Lower lobe of right lung (tissue), 2 donors: ENCODE data around the gene KIF2A. TPM values are rescaled to one million over a fixed set of nuclear protein-coding genes. Genes with fewer than 3 reads are reported as not detected.

Experiments
- ATAC-seq, 2 donors: fragments of 200-7000 bp; cut with Tn5 transposase; one replicate each; pipeline ENCODE4 v1.9.1; 2020 to 2022; ENCODE audit warnings: mild to moderate bottlenecking in 2 of 2, moderate library complexity in 2 of 2
- DNase-seq: peaks from one replicate; pipeline ENCODE4 v3.0.0-alpha.2; 2020
- H3K27ac ChIP-seq: fragments of 200-600 bp; one replicate; pipeline ENCODE4 v1.8.0; 2022
- H3K27me3 ChIP-seq: fragments of 200-600 bp; one replicate; pipeline ENCODE4 v1.8.0; 2022; ENCODE audit warnings: low read depth
- H3K36me3 ChIP-seq: fragments of 200-600 bp; one replicate; pipeline ENCODE4 v1.8.0; 2022; ENCODE audit warnings: mild to moderate bottlenecking
- H3K4me1 ChIP-seq: fragments of 200-600 bp; one replicate; pipeline ENCODE4 v1.8.0; 2022
- H3K4me3 ChIP-seq: fragments of 200-600 bp; one replicate; pipeline ENCODE4 v1.8.0; 2022; ENCODE audit warnings: mild to moderate bottlenecking
- H3K9me3 ChIP-seq: fragments of 200-600 bp; one replicate; pipeline ENCODE4 v1.8.0; 2022
- CTCF ChIP-seq: fragments of 200-600 bp; IDR thresholded peaks from one replicate; pipeline ENCODE4 v1.8.0; 2022; ENCODE audit warnings: antibody characterized with exemption, mild to moderate bottlenecking
- intact Hi-C: fragments of 100-400 bp; cut with DNase I; formaldehyde crosslinking; loops from one replicate; pipeline ENCODE4 v1.11.0; 2022
- total RNA-seq: library from RNA; stranded (reverse); fragmentation: NEBNext Ultra II Directional; extraction: Animal tissue kit (Norgen Biotek cat#: 25700); gene quantifications from one replicate; pipeline ENCODE4 v1.2.1, GENCODE V29; 2021
- donor health status: DM: no; HTN: yes; CAD: no; lungs with severe emphysema.

The KIF2A gene
- total RNA-seq, 1 donor from 2014 or later = 23.5 TPM

GRCh38 chr5:62271870-62272269, 34.1 kb upstream of the KIF2A start:
- H3K4me1 ChIP-seq = no peaks in the 10 kb centered on the region
- H3K27me3 ChIP-seq = no peaks in the 10 kb centered on the region
- TF ChIP-seq CTCF = no peak
- no peak overlapping the region for H3K4me3 ChIP-seq
- ATAC-seq (no peak), DNase-seq (no peak)
- no peaks in the 10 kb centered on the region for H3K36me3 ChIP-seq
- no peaks in the 10 kb centered on the region for H3K9me3 ChIP-seq
- H3K27ac ChIP-seq = no peak overlapping the region
- intact Hi-C loops = no loop called here

GRCh38 chr5:62273687-62274086, 32.3 kb upstream of the KIF2A start:
- no peak for DNase-seq
- Histone ChIP-seq H3K27ac (no peak overlapping the region), H3K4me1 (no peaks in the 10 kb centered on the region), H3K27me3 (no peaks in the 10 kb centered on the region), H3K9me3 (no peaks in the 10 kb centered on the region), H3K36me3 (no peaks in the 10 kb centered on the region), H3K4me3 (no peak overlapping the region)
- no peak for TF ChIP-seq CTCF
- no peak for ATAC-seq
- intact Hi-C loops = no loop called here

DNA sequence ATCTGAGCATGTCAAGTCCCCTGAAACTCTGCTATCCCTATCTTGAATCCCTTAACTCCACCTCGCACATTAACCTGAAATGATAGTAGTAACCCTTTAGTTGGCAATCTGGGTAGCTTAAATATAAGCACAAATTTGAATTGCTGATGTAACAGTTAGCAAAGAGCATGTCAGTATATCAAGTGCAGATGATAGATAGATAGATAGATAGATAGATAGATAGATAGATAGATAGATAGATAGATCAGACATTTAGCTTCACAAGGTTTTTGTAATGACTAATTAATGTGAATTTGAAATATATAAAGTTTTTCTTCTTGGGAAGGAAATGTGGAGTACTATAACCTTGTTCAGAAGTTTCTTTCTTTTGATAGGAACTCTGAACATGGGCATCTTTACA, 30.4 kb upstream of the KIF2A start:
- DNase-seq (no peak), ATAC-seq (no peak)
- TF ChIP-seq CTCF = no peak
- Histone ChIP-seq H3K4me1 (no peaks in the 10 kb centered on the region), H3K27ac (no peak overlapping the region), H3K4me3 (no peak overlapping the region), H3K9me3 (no peaks in the 10 kb centered on the region), H3K27me3 (no peaks in the 10 kb centered on the region), H3K36me3 (no peaks in the 10 kb centered on the region)
- intact Hi-C loops = no loop called here

GRCh38 chr5:62281411-62281810, 24.6 kb upstream of the KIF2A start:
- no peaks in the 10 kb centered on the region for H3K27me3 ChIP-seq
- DNase-seq (no peak), ATAC-seq (no peak)
- H3K27ac ChIP-seq = no peak overlapping the region
- H3K9me3 ChIP-seq = no peaks in the 10 kb centered on the region
- H3K4me3 ChIP-seq = no peak overlapping the region
- H3K4me1 ChIP-seq = no peaks in the 10 kb centered on the region
- intact Hi-C loops = no loop called here
- no peaks in the 10 kb centered on the region for H3K36me3 ChIP-seq
- TF ChIP-seq CTCF = no peak

DNA sequence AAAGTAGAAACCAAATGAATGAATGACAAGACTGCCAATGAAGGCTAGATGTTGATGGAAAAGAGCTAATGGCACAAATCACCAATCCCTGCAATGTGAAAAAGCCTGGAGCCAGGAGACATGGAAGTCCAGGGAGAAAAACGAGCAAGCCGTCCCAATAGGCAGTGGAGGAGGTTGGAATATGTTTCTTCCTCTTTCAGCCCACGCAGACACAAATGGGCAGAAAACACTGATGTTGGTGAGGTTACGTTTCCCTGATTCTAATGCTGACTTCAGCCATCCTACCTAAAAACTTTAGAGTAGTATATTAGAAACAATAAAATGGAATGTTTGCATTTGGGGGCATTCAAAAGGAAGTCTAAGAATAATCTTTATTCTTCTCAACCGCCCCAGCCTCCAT, 23.9 kb upstream of the KIF2A start:
- no peaks in the 10 kb centered on the region for H3K27me3 ChIP-seq
- ATAC-seq = no peak
- no peak overlapping the region for H3K27ac ChIP-seq
- intact Hi-C loops = no loop called here
- H3K4me1 ChIP-seq = no peaks in the 10 kb centered on the region
- no peak for DNase-seq
- no peak for TF ChIP-seq CTCF
- no peaks in the 10 kb centered on the region for H3K36me3 ChIP-seq
- no peaks in the 10 kb centered on the region for H3K9me3 ChIP-seq
- H3K4me3 ChIP-seq = no peak overlapping the region

- intact Hi-C loops = no loop called here
- no peaks in the 10 kb centered on the region for H3K27me3 ChIP-seq
- no peak overlapping the region for H3K4me3 ChIP-seq
- TF ChIP-seq CTCF = no peak
- DNase-seq (no peak), ATAC-seq (no peak)
- H3K9me3 ChIP-seq = no peaks in the 10 kb centered on the region
- H3K4me1 ChIP-seq = no peaks in the 10 kb centered on the region
- no peaks in the 10 kb centered on the region for H3K36me3 ChIP-seq
- H3K27ac ChIP-seq = no peak overlapping the region
Observed at GRCh38 chr5:62283005-62283404, 23.0 kb upstream of the KIF2A start.
